ENCODE data around the gene SMIM17.

SMIM17 gene

DNA sequence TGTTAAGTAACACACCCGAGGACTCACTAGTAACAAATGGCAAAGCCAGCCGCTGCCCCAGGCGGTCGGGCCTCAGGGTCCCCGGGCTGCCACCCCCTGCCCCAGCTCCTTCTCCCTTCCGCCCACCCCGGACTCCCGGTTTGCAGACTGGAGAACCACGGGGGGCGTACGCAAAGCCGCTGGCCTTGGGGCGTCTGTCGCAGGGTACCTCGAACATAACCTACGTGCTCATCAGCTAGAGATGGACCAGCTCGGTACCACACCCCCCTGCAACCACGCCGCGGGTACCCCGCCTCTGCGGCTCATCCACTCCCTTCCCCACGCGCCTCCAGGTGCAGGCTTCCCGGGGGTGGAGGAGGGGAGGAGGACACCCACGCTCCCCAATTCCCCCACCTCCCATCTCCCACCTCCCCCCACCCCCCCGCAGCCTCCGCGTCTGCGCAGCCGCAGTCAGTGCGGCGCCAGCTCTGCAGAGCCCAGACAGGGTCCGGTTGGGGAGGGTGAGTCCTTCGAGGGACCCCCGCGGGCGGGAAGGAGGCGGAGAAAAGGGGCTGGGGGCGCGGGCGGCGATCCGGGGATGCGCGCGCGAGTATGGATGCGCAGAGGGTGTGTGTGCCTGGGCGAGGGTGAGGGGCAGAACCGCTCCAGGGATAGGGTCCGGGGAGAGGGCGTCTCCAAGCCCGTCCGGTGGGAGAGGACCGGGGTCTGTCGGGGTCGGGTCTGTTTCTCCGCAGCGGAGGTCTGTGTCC lies at the start of gene SMIM17:
TSS of gene SMIM17 (plus strand) at position 449 of the 749 bp plus-strand sequence. CDS start 2,509 bp downstream, outside the sequence.
- no peak for DNase-seq (ENCODE audit: extremely low read depth in 1 of 2, low read depth in 1 of 2)

GRCh38 chr19:56594446-56594782 lies 48.5 kb upstream of the SMIM17 start:
- no peak for DNase-seq (ENCODE audit: extremely low read depth in 1 of 2, low read depth in 1 of 2)

GRCh38 chr19:56594783-56595547 lies 48.0 kb upstream of the SMIM17 start, which contains the start of gene ZNF71:
TSS of gene ZNF71 (plus strand) at chr19:56595302. CDS start at chr19:56601559, 6,257 bp downstream.
- DNase-seq (ENCODE audit: extremely low read depth in 1 of 2, low read depth in 1 of 2), result peak; percentile 75 to 81

GRCh38 chr19:56595548-56595899 lies 47.4 kb upstream of the SMIM17 start:
- DNase-seq (ENCODE audit: extremely low read depth in 1 of 2, low read depth in 1 of 2), result no peak

DNA sequence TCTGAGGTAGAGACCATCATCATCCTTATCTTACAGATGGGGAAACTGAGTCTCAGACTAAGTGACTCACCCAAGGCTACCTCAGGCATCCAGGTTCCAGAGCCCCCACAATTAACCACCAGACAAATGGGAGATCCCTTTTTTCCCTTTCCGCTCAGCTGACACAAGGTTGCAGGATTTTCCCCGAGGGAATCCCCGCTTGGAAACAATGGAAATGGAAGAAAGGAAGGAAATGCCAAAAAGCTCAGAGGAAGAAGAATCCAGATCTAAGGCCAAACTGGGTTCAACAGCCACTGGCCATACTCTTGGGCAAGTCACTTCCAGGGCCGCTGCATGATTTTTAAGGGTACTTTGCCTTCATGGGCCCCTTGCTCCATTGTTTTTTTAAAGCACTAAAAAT lies 46.3 kb upstream of the SMIM17 start:
- no peak for DNase-seq (ENCODE audit: extremely low read depth in 1 of 2, low read depth in 1 of 2)

GRCh38 chr19:56597696-56598095 lies 45.3 kb upstream of the SMIM17 start:
- no peak for DNase-seq (ENCODE audit: extremely low read depth in 1 of 2, low read depth in 1 of 2)

GRCh38 chr19:56601375-56601774 lies 41.6 kb upstream of the SMIM17 start:
- no peak for DNase-seq (ENCODE audit: extremely low read depth in 1 of 2, low read depth in 1 of 2)

DNA sequence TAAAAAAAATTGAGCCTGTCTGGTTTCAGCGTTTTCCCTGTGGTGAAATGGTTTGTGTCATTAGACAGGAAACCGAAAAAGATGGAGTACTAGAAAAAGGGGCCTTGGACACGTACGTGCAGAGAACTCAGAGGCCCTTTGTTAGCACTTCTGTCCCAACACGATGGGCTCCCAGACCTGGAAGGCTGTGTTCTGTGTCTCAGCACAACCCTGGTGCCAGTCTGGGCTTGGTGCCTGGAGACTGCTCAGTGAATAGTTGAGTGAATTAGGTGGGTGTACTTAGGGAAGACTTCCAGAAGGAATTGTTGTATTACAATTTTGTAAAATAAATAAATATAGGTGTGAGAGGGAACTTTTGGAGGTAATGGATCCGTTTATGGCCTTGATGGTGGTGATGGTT lies 39.1 kb upstream of the SMIM17 start:
- no peak for DNase-seq (ENCODE audit: extremely low read depth in 1 of 2, low read depth in 1 of 2)

DNA sequence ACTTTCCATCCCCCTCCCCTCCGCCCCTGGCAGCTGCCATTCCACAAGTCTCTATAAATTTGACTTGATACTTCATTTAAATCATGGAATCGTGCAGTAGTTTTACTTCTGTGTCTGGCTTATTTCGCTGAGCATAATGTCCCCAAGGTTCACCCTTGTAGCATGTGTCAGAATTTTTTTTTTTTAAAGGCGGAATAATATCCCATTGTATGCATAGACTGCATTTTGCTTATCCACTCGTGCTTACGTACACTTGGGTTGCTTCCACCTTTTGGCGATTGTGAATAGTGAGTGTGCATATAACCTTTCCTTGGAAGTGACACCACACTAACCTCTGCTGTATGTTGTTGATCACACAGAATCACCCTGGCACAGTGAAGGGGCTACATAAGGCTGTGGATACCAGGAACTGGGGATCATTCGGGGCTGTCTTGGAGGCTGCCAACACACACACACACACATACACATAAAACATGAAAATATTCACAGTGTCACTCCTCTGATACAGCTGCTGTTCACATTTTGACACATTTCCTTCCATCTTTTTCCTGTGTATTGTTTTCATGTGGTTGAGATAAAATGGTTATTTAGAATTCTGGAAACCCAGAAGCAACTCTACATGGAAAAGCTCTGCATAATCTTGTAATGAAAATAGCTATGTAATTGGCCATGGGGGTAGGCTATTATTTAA lies 34.5 kb upstream of the SMIM17 start:
- DNase-seq (ENCODE audit: extremely low read depth in 1 of 2, low read depth in 1 of 2), result no peak

DNA sequence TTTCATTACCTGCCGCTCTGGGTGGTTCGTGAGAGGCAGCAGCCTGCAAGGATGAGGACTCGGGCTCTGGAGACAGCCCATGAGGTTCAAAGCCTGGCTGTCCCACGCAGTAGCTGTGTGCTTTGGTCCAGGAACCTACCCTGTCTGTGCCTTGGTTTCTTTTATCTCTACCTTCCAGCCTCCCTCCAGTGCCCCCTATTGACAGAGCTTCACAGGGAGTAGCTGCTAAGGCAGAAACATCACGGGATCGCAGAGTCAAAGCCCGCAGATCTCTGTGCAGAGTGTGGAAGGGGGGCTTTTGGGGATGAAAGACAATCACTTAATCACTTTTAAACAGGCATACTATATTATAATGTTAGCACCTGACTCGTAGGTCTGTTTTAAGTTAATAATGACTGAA lies 31.7 kb upstream of the SMIM17 start:
- DNase-seq (ENCODE audit: extremely low read depth in 1 of 2, low read depth in 1 of 2), result no peak

GRCh38 chr19:56612737-56613136 lies 30.2 kb upstream of the SMIM17 start:
- no peak for DNase-seq (ENCODE audit: extremely low read depth in 1 of 2, low read depth in 1 of 2)

- no peak for DNase-seq (ENCODE audit: extremely low read depth in 1 of 2, low read depth in 1 of 2)
These were observed 29.3 kb upstream of the SMIM17 start for GRCh38 chr19:56613639-56614038.

DNA sequence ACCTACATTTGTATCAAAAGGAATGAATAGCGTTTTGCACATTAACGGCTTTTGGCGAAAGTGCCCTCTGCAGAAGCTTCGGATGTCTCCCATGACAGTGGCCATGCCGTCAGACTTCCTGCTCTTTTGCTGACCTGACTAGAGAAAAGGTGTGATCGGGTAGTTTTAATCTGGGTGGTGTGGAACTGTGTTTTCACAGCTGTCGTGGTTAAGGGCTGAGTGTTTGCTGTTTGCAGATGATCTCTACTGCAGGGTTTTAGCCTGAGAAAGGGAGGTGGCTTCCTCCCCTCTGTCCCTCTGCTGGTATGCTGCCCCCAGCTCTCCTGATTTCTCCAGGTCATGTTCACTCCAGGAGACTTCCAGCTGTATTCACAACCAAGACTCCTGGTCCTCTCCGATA lies 25.4 kb upstream of the SMIM17 start:
- no peak for DNase-seq (ENCODE audit: extremely low read depth in 1 of 2, low read depth in 1 of 2)

- DNase-seq (ENCODE audit: extremely low read depth in 1 of 2, low read depth in 1 of 2), result no peak
These were observed 23.8 kb upstream of the SMIM17 start for GRCh38 chr19:56619121-56619520.

- no peak for DNase-seq (ENCODE audit: extremely low read depth in 1 of 2, low read depth in 1 of 2)
These were observed 20.6 kb upstream of the SMIM17 start for GRCh38 chr19:56622374-56622773.

GRCh38 chr19:56623006-56623405 lies 20.0 kb upstream of the SMIM17 start:
- DNase-seq (ENCODE audit: extremely low read depth in 1 of 2, low read depth in 1 of 2), result no peak

- DNase-seq (ENCODE audit: extremely low read depth in 1 of 2, low read depth in 1 of 2), result no peak
These were observed 17.3 kb upstream of the SMIM17 start for GRCh38 chr19:56625708-56626107.

DNA sequence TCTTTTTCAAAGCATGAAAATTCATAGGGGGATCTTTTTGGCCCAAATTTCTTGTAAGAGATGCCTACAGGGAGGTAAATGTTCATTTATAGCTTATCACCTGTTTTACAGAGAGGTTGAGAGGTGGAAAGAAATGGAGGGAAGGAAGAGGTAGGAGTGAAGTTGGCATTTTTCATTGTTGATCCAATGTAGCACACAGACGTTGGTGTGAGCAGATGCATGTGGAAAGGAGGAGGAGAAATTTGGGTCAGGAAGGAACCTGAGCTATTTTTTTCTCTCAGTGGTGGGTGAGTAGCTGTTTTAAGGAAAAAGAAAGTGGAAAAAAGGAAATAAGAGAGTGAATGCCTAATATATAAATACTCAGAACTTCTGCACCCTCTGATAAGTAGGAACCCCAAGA lies 9.9 kb upstream of the SMIM17 start:
- DNase-seq (ENCODE audit: extremely low read depth in 1 of 2, low read depth in 1 of 2), result no peak

DNA sequence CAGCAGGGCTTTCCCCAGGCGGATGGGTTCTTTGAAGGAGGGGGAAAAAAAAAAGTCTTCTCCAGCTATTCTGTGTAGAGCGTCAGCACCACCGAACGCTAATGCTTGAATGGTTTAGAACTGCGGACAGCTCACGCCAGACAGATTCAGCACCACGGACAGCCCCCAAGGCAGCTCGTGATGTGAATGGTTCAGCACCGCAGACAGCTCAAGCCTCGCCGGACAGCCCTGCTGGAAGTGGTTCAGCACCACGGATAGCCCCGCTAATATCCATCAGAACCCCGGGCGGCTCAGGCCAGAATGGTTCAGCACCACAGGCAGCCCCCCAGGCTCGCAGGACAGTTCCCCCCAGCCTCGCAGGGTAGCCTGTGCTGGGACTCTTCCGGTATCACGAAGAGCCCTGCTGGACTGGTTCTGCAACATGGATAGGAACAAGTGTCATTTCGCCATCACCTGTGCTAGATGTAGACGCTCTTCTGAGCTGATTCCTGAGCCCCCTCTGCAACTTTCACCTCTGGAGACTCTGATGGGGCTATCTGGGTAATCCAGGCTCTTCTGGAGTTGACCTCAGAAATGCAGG lies 4.9 kb upstream of the SMIM17 start:
- DNase-seq (ENCODE audit: extremely low read depth in 1 of 2, low read depth in 1 of 2), result peak; percentile 7 to 13

- no peak for DNase-seq (ENCODE audit: extremely low read depth in 1 of 2, low read depth in 1 of 2)
These were observed 3.7 kb upstream of the SMIM17 start for GRCh38 chr19:56639217-56639616.

GRCh38 chr19:56643460-56643955 lies 549 bp downstream of the SMIM17 start:
- no peak for DNase-seq (ENCODE audit: extremely low read depth in 1 of 2, low read depth in 1 of 2)
